K562 (cell line): ENCODE data around the gene DENND2A. TPM values are rescaled to one million over a fixed set of nuclear protein-coding genes. Genes with fewer than 3 reads are reported as not detected.

Experiments used
- ATAC-seq: fragments of 200-7000 bp; cut with Tn5 transposase; 3 replicates; pipeline ENCODE4 v1.9.1; 2020; ENCODE audit warnings: moderate library complexity
- BruUV-seq: library from RNA; stranded (reverse); fragments of 400-500 nt; replicated peaks from 2 replicates; lab custom pipeline; 2021; lab: Mats Ljungman, UMichigan
- CTCF ChIA-PET: fragments of 300-600 bp; formaldehyde crosslinking; extraction: SDS; loops from one replicate; lab custom pipeline; 2021; ENCODE audit warnings: low intra/inter-chr PET ratio; lab: Yijun Ruan, JAX
- POLR2A ChIA-PET: fragments of 300-600, 350-650 bp; sonication (Branson Sonifier 250); formaldehyde crosslinking; extraction: SDS; loops from one replicate; lab custom pipeline; 2021; ENCODE audit warnings: antibody characterized with exemption, inconsistent platforms; lab: Yijun Ruan, JAX
- DNase-seq, 4 experiments: peaks; one replicate each; pipeline versions ENCODE4 v3.0.0 to v3.0.0-alpha.2; 2011 to 2018; ENCODE audit warnings: low spot score in 3 of 4, mixed read lengths in 3 of 4; ENCODE audit errors: extremely low read depth in 1 of 4
- FAIRE-seq: peaks from 2 replicates; lab custom pipeline; 2011; peaks lifted over from hg19 to GRCh38; lab: Jason Lieb, UNC
- H2AFZ ChIP-seq: 2 replicates; pipeline ENCODE4 v1.6.0; 2011; ENCODE audit warnings: low read depth, low read length, control low read depth, inconsistent platforms
- H3K27ac ChIP-seq: fragments of 200-600 bp; 3 replicates; pipeline ENCODE4 v1.8.0; 2011; ENCODE audit warnings: low read depth, mild to moderate bottlenecking, control low read depth, inconsistent platforms, low read length, moderate library complexity, mixed read lengths; ENCODE audit errors: extremely low read depth
- H3K27me3 ChIP-seq, 2 experiments: fragments of 300-600 bp in 1 of 2; 2 replicates in 1 of 2; 3 replicates in 1 of 2; pipeline versions ENCODE4 v1.6.0 to v1.8.0; 2011; ENCODE audit warnings: inconsistent platforms in 2 of 2, low read length in 2 of 2, mild to moderate bottlenecking in 1 of 2, mixed read lengths in 1 of 2, moderate library complexity in 1 of 2; ENCODE audit not compliant: control insufficient read depth in 2 of 2, insufficient read depth in 2 of 2
- H3K36me3 ChIP-seq: fragments of 300-600 bp; 3 replicates; pipeline ENCODE4 v1.8.0; 2011; ENCODE audit warnings: mild to moderate bottlenecking, low read length, inconsistent platforms; ENCODE audit not compliant: control insufficient read depth, insufficient read depth
- H3K4me1 ChIP-seq, 2 experiments: fragments of 200-600 bp in 1 of 2; replicated peaks in 1 of 2; 2 replicates in 1 of 2; 3 replicates in 1 of 2; pipeline versions ENCODE4 v1.5.1 to v1.8.0; 2011; ENCODE audit warnings: inconsistent platforms in 2 of 2, low read length in 2 of 2, mild to moderate bottlenecking in 1 of 2, mixed read lengths in 1 of 2, moderate library complexity in 1 of 2; ENCODE audit not compliant: control insufficient read depth in 2 of 2, insufficient read depth in 2 of 2
- H3K4me2 ChIP-seq: 2 replicates; pipeline ENCODE4 v1.6.1; 2011; ENCODE audit warnings: low read length, control low read depth, inconsistent platforms, mixed read lengths; ENCODE audit not compliant: insufficient read depth
- H3K4me3 ChIP-seq: fragments of 200-600 bp; sonication (generic), shearing (Covaris generic); 2 replicates; pipeline ENCODE4 v1.5.1; 2016; ENCODE audit warnings: control low read depth, inconsistent platforms
- H3K79me2 ChIP-seq: fragments of 200-600 bp; 3 replicates; pipeline ENCODE4 v1.8.0; 2011; ENCODE audit warnings: low read length, inconsistent platforms; ENCODE audit not compliant: control insufficient read depth, insufficient read depth
- H3K9ac ChIP-seq, 2 experiments: 2 replicates each; pipeline versions ENCODE4 v1.6.0 to v1.6.1; 2011; ENCODE audit warnings: low read depth in 2 of 2, low read length in 2 of 2, control low read depth in 1 of 2, inconsistent platforms in 1 of 2, mild to moderate bottlenecking in 1 of 2, mixed read lengths in 1 of 2; ENCODE audit not compliant: insufficient read depth in 1 of 2
- H3K9me1 ChIP-seq: one replicate; pipeline ENCODE4 v1.6.0; 2011; ENCODE audit warnings: inconsistent platforms, mild to moderate bottlenecking, low read length, moderate library complexity; ENCODE audit not compliant: control insufficient read depth, insufficient read depth
- H3K9me3 ChIP-seq: replicated peaks from 2 replicates; pipeline ENCODE4 v1.5.1; 2011; ENCODE audit warnings: low read depth, low read length, inconsistent platforms; ENCODE audit not compliant: control insufficient read depth, insufficient read depth
- H4K20me1 ChIP-seq: replicated peaks from 2 replicates; pipeline ENCODE4 v1.6.1; 2011; ENCODE audit warnings: low read length, inconsistent platforms, mixed read lengths; ENCODE audit not compliant: control insufficient read depth, insufficient read depth
- KDM1A ChIP-seq, 2 experiments: fragments of 450-650 bp; IDR thresholded peaks; 2 replicates each; pipeline ENCODE4 v1.6.1; 2016; ENCODE audit warnings: mild to moderate bottlenecking in 2 of 2
- NR3C1 ChIP-seq: sonication (generic); formaldehyde crosslinking; IDR thresholded peaks from 2 replicates; pipeline ENCODE4 v1.8.1; 2022; ENCODE audit warnings: missing genetic modification reagents
- POLR2G ChIP-seq: fragments of 200-400 bp; formaldehyde crosslinking; IDR thresholded peaks from 2 replicates; pipeline ENCODE4 v1.6.1; 2017; ENCODE audit warnings: low read depth, mild to moderate bottlenecking, antibody characterized with exemption, low read length, moderate library complexity
- RCOR1 ChIP-seq, 2 experiments: IDR thresholded peaks; 2 replicates each; pipeline ENCODE4 v1.6.1; 2012; ENCODE audit warnings: low read depth in 2 of 2, low read length in 2 of 2, borderline replicate concordance in 1 of 2, improper control_type of control experiment in 1 of 2
- WGBS: fragments of 100-300 bp; shearing (Covaris generic); methylation state at CpG from one replicate; pipeline ENCODE4 v1.1.6; 2016; ENCODE audit warnings: low coverage, mixed read lengths; ENCODE audit not compliant: insufficient coverage; ENCODE audit errors: missing lambda C conversion rate; 5-methylcytosine and 5-hydroxymethylcytosine counted together
- in situ Hi-C: fragments of 300-500 bp; cut with MboI; formaldehyde crosslinking; loops from 4 replicates; pipeline ENCODE4 v1.15.0; 2018; ENCODE audit warnings: inconsistent platforms, mixed read lengths
- intact Hi-C: fragments of 100-400 bp; cut with micrococcal nuclease; formaldehyde crosslinking; loops from 2 replicates; pipeline ENCODE4 v1.14.2; 2022
- polyA plus RNA-seq, 8 experiments: library from polyadenylated mRNA; depleted of rRNA in 4 of 8; stranded (reverse) in 5 of 8; unstranded in 3 of 8; fragments of >200 nt; fragmentation: Nextera tagmentation in 2 of 8; fragmentation: Illumina TruSeq in 1 of 8; extraction: Ambion mirVana in 2 of 8; extraction: Trizol in 1 of 8; gene quantifications; 2 replicates each; pipeline versions ENCODE4 v1.2.1 to v1.2.3, GENCODE V29; 2011 to 2014; ENCODE audit warnings: inconsistent platforms in 1 of 8, missing spikeins in 1 of 8
- total RNA-seq, 7 experiments: library from RNA; depleted of rRNA in 6 of 7; stranded (reverse); fragments of >200 nt in 6 of 7; fragmentation: Illumina TruSeq in 2 of 7; extraction: Trizol in 2 of 7; gene quantifications; 2 replicates each; pipeline versions ENCODE4 v1.2.1 to v1.2.3, GENCODE V29; 2011 to 2021; ENCODE audit warnings: low replicate concordance in 1 of 7

Gene DENND2A
- total and polyA plus RNA-seq, 9 of the 15 experiments (the other 6 are each of a cell fraction or from before 2014, with no cell fraction given) = not detected

DNA sequence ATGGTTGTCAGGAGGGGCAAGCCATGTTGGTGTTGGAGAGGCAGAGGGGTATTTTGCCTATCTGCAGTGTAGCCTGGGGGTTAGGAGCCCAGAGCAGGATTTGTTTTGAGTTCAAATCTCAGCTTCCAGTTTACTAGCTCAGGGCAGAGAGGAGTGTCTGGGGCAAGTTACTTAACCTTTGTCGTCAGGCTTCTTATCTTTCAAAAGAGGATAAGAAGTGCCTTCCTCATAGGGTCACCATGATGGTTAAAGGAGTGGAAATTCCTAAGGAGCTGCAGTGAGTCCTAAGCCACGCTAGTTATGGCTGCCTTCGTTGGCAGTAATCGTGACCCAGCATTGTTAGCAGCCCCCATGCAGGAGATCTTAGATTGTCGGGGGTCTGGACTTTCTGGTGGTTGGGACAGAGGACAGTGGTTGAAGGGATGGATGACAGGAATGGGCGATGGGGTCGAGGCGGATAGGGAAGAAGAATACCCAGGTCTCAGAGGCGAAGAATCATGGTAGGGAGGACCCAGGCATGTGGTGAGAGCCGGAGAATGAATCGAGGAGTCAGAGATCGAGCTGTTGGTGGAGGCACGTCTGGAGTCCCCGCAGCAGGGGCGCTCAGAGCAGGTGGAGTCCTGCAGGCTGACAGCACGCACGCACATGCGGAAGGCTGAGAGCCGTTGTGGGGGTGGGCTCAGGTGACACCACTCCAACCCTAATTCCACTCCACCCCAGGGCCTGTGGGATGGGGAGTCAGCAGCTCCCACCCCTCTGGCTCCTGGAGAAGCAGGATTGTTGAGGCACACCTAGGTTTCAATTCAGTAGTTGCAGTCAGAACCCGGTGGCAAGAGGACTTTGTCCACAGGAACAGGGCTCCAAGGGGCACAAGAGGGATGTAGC, 43.7 kb upstream of the DENND2A start:
- in situ Hi-C loops (no loop called here), intact Hi-C loops (no loop called here)
- no peaks in the 10 kb centered on the region for H3K79me2 ChIP-seq
- POLR2A ChIA-PET = interaction anchor here (0.7 to 2.2 kb wide), 3 partner anchors 9 to 322 kb away, joined by 4 to 7 read pairs (median 6); partner anchors contain the start of gene NDUFB2
- H3K36me3 ChIP-seq = 0 out of 3 replicates have a peak, but pooled peaks cover 3% of the 10 kb centered on the region
- TF ChIP-seq POLR2G (0 out of 2 replicates have a peak, but pooled peaks have one; percentile 27), NR3C1 (no peak), RCOR1 (IDR thresholded peaks at IDR 0.05; ENCODE audit: borderline replicate concordance in 1 of 2, low read depth in 2 of 2, low read length in 2 of 2) (0 out of 4 replicates have a peak, but pooled peaks of 1 of the 2 experiments have one; percentile 8), KDM1A (IDR thresholded peaks at IDR 0.05) (peak; percentile 36 to 38; a peak in 1 of 4 replicates)
- no peak overlapping the region for H3K4me3 ChIP-seq
- 59% methylated on average over 20 of the region's 20 CpGs for whole genome bisulfite sequencing
- FAIRE-seq (no peak), ATAC-seq (peak; percentile 11; the same call in 1 of the 3 replicates), DNase-seq (no peak)
- CTCF ChIA-PET = no interaction called here
- no peaks in the 10 kb centered on the region for H3K9me3 ChIP-seq
- no peaks in the 10 kb centered on the region for H3K27me3 ChIP-seq
- no peak overlapping the region for H3K27ac ChIP-seq
- peaks cover 7% of the 10 kb centered on the region; the same call in 1 of the 2 replicates for H4K20me1 ChIP-seq
- no peak overlapping the region for H2AFZ ChIP-seq
- no TSS peak for BruUV-seq
- H3K9me1 ChIP-seq = no peaks in the 10 kb centered on the region
- no peak overlapping the region for H3K4me2 ChIP-seq
- H3K9ac ChIP-seq = peak overlapping the region in 1 of 2 experiments; percentile 20; a peak in 1 of 4 replicates
- H3K4me1 ChIP-seq = peaks cover 0 to 3% of the 10 kb centered on the region in 2 experiments; a peak in 1 of 5 replicates
